AG04449 (cell line): ENCODE results near the gene GBGT1.

ENCODE experiments used
- CTCF ChIA-PET: fragments of 350-600 bp; formaldehyde crosslinking; extraction: SDS; loops from one replicate; lab custom pipeline; 2021; ENCODE audit warnings: antibody characterized with exemption; lab: Yijun Ruan, JAX
- POLR2A ChIA-PET: fragments of 400-600, 350-600 bp; formaldehyde crosslinking; extraction: SDS; loops from one replicate; lab custom pipeline; 2020; ENCODE audit warnings: antibody characterized with exemption, inconsistent platforms; lab: Yijun Ruan, JAX
- DNase-seq: peaks from one replicate; pipeline ENCODE4 v3.0.0-alpha.2; 2010; ENCODE audit warnings: low read depth, low spot score
- H3K4me3 ChIP-seq: 2 replicates; pipeline ENCODE4 v1.5.1; 2011; ENCODE audit warnings: low read depth, mild to moderate bottlenecking, control low read depth, low read length
- TF ChIP-seq, protein P1 (sequence below): IDR thresholded peaks from one replicate; pipeline ENCODE4 v1.5.1; 2011; ENCODE audit warnings: mild to moderate bottlenecking, moderate library complexity, low read length, control low read depth, inconsistent platforms; ENCODE audit not compliant: insufficient read depth; ENCODE audit errors: missing control alignments

Gene GBGT1

DNA sequence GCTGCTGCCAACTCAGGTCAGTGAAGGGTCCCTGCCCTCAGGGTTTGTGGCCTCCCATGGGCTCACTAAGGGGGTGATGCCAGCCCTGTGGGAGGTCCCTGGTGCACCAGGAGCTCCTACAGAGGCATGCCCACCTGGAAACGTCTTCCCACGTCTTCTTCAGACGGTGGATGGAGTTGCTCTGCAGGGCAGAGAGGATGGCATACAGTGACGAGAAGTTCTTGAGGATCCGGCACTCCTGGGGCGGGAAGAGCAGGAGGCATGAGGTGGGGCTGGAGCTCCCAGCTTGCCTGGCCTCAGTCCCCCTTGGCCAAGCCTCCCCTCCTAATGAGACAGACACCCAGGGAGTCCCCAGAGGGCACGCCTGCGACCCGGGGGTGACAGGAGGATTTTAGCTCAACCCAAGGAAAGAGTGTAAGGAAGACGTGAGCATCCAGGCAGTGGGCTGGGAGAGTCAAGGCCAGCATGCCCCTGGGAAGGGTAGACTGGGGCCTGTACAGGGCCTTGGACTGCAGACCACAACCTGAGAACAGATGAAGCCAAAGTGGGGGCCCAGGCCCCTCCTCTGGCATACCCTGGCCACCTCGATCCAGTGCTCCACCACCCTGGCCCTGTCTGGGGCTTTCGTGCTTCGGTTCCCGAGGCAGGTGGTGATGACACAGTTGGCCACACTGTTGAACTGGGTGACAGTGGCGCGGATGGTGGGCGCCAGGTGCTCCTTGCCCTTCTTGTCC is 57.0 kb downstream of the GBGT1 start:
- no peak overlapping the region for H3K4me3 ChIP-seq
- ChIA-PET CTCF (interaction anchor here (0.9 to 30.1 kb wide), 7 partner anchors 8 to 43 kb away, joined by 3 to 739 read pairs (median 11); no protein-coding TSS in a partner anchor), POLR2A (no interaction called here)
- TF ChIP-seq, protein P1, sequence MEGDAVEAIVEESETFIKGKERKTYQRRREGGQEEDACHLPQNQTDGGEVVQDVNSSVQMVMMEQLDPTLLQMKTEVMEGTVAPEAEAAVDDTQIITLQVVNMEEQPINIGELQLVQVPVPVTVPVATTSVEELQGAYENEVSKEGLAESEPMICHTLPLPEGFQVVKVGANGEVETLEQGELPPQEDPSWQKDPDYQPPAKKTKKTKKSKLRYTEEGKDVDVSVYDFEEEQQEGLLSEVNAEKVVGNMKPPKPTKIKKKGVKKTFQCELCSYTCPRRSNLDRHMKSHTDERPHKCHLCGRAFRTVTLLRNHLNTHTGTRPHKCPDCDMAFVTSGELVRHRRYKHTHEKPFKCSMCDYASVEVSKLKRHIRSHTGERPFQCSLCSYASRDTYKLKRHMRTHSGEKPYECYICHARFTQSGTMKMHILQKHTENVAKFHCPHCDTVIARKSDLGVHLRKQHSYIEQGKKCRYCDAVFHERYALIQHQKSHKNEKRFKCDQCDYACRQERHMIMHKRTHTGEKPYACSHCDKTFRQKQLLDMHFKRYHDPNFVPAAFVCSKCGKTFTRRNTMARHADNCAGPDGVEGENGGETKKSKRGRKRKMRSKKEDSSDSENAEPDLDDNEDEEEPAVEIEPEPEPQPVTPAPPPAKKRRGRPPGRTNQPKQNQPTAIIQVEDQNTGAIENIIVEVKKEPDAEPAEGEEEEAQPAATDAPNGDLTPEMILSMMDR: no peak
- DNase-seq: no peak

DNA sequence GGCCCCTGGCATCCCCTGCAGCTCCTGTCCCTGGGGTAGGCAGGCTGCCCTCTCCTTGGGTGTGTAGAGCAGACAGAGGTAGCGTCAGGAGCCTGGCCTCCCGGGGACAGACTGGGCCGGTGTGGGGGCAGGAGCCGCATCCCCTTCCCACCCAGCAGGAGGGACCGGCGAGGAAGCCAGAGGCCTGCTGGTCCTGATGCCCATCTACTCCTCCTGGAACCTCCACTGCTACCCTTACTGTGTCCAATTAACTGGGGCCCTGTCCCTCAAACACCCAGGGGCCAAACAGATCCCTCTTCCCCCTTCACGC is 58.3 kb downstream of the GBGT1 start:
- no peak overlapping the region for H3K4me3 ChIP-seq
- ChIA-PET CTCF (interaction anchor here (1.2 to 30.1 kb wide), 5 partner anchors 10 to 44 kb away, joined by 4 to 739 read pairs (median 11); no protein-coding TSS in a partner anchor), POLR2A (no interaction called here)
- TF ChIP-seq, protein P1: no peak
- DNase-seq: no peak

- CTCF ChIA-PET: interaction anchor here (1.2 to 30.1 kb wide), 6 partner anchors 9 to 57 kb away, joined by 3 to 739 read pairs (median 10); no protein-coding TSS in a partner anchor
- H3K4me3 ChIP-seq: no peak overlapping the region
- TF ChIP-seq, protein P1: no peak
- POLR2A ChIA-PET: no interaction called here
- no peak for DNase-seq
Observed at GRCh38 chr9:133104718-133105460, 58.8 kb downstream of the GBGT1 start.

DNA sequence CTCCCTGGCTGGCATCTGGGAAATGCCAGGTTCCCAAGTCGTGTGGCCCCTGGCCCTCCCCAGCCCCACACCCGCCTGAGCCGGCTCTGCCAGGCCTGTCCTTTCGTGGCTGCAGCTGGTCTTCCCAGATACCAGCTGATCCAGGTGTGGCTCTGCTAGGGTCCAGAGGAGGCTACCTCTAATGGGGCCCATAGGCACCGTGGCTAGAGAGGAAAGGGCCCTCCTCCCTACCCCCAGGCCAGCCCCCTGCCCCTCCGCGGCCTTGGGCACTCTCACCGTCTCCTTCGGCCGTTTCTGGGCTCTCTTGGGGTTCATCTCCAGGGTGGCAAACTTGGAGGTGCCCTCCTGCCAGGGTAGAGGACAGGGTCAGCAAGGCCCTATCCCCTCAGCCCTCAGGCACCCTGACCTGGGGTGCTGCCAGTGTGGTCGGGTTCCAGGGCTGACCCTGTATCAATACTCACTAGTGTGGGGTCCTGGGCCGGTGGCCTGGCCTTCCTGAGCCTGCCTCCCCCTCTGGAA is 59.7 kb downstream of the GBGT1 start:
- no peak overlapping the region for H3K4me3 ChIP-seq
- no peak for DNase-seq
- TF ChIP-seq, protein P1: no peak
- ChIA-PET CTCF (interaction anchor here (0.6 to 30.1 kb wide), 11 partner anchors 9 to 56 kb away, joined by 3 to 739 read pairs (median 7); no protein-coding TSS in a partner anchor), POLR2A (no interaction called here)

DNA sequence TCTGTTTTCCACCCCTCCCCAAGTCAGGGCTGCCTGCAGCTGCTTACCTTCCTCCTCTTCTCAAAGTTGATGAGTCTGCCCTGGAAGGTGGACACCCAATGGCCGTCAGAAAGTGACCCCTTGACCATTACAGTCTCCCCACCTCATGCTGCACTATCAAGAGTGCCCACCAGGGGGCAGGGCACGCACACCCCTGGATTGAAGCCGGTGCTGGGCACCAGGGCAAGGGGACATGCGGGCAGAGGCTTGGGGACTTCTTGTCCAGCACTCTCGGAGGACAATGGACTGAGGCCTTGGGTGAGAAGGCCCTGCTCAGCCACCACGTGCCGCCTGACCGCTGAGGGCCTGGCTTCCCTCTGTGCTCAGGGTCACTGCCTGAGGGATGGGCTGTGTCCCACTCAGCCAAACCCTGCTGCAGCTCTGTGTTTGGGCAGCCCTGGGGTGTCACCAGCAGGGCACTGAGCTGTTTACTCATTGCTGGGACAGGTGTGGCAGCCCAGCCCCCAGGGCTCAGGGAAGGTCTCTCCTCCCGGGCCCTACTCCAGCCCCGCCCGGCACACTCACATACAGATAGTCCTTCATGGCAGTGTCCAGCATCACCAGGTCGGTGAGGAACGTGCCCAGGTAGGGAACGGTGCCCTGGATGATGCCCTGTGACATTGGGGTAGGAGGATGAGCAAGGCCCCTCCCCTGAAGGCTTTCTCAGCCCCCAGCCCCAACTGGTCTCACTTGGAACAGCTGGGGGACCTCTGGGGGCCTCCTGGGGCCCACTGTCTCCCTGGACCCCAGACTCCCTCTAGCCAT is 60.3 kb downstream of the GBGT1 start:
- DNase-seq: no peak
- CTCF ChIA-PET: interaction anchor here (0.6 to 30.1 kb wide), 22 partner anchors 8 to 77 kb away, joined by 3 to 739 read pairs (median 4); no protein-coding TSS in a partner anchor
- POLR2A ChIA-PET: no interaction called here
- H3K4me3 ChIP-seq: no peak overlapping the region
- TF ChIP-seq, protein P1: peak; percentile 90
